Measurements from ENCODE around the gene BST1.

The BST1 gene

GRCh38 chr4:15684498-15684897, 18.4 kb upstream of the BST1 start:
- Mint-ChIP-seq H3K27ac (no peak overlapping the region), H3K4me3 (no peak overlapping the region), H3K4me1 (peaks cover 14 to 39% of the 10 kb centered on the region in 2 donors), H3K9me3 (peaks cover 0 to 2% of the 10 kb centered on the region in 2 donors), H3K27me3 (no peaks in the 10 kb centered on the region), H3K36me3 (peaks cover 10 to 18% of the 10 kb centered on the region in 2 donors)
- ATAC-seq (replicated peaks) (no peak), DNase-seq (no peak)

GRCh38 chr4:15688051-15688450, 14.8 kb upstream of the BST1 start:
- Mint-ChIP-seq H3K27me3 (no peaks in the 10 kb centered on the region), H3K4me1 (peaks cover 7 to 18% of the 10 kb centered on the region in 2 donors), H3K27ac (no peak overlapping the region), H3K36me3 (peaks cover 10 to 13% of the 10 kb centered on the region in 2 donors), H3K4me3 (no peak overlapping the region), H3K9me3 (peaks cover 0 to 2% of the 10 kb centered on the region in 2 donors)
- DNase-seq, result no peak
- ATAC-seq (replicated peaks), result no peak

GRCh38 chr4:15689540-15689939, 13.3 kb upstream of the BST1 start:
- Mint-ChIP-seq H3K27me3 (no peaks in the 10 kb centered on the region), H3K4me1 (peaks cover 3 to 6% of the 10 kb centered on the region in 2 donors), H3K9me3 (peaks cover 0 to 2% of the 10 kb centered on the region in 2 donors), H3K4me3 (no peak overlapping the region), H3K36me3 (peaks cover 10 to 13% of the 10 kb centered on the region in 2 donors), H3K27ac (no peak overlapping the region)
- DNase-seq, result no peak
- no peak for ATAC-seq (replicated peaks)

GRCh38 chr4:15690020-15690809, 12.7 kb upstream of the BST1 start:
- H3K27me3 Mint-ChIP-seq, result no peaks in the 10 kb centered on the region
- H3K4me3 Mint-ChIP-seq, result no peak overlapping the region
- ATAC-seq (replicated peaks) (no peak), DNase-seq (no peak)
- peaks cover 8 to 11% of the 10 kb centered on the region in 2 donors for H3K36me3 Mint-ChIP-seq
- H3K9me3 Mint-ChIP-seq, result peaks cover 0 to under 1% of the 10 kb centered on the region in 2 donors
- H3K4me1 Mint-ChIP-seq, result peaks cover under 1 to 2% of the 10 kb centered on the region in 2 donors
- H3K27ac Mint-ChIP-seq, result no peak overlapping the region

GRCh38 chr4:15691346-15692135, 11.3 kb upstream of the BST1 start:
- Mint-ChIP-seq H3K36me3 (peaks cover 2 to 4% of the 10 kb centered on the region in 2 donors), H3K27me3 (no peaks in the 10 kb centered on the region), H3K4me3 (no peak overlapping the region), H3K9me3 (no peaks in the 10 kb centered on the region), H3K4me1 (no peaks in the 10 kb centered on the region), H3K27ac (no peak overlapping the region)
- no peak for DNase-seq
- ATAC-seq (replicated peaks), result no peak

- DNase-seq (no peak), ATAC-seq (replicated peaks) (no peak)
Observed at GRCh38 chr4:15692602-15693001, 10.3 kb upstream of the BST1 start.

GRCh38 chr4:15694431-15694830, 8.4 kb upstream of the BST1 start:
- H3K4me1 Mint-ChIP-seq, result peaks cover 2 to 6% of the 10 kb centered on the region in 2 donors
- peaks cover 8 to 12% of the 10 kb centered on the region in 2 donors for H3K27me3 Mint-ChIP-seq
- no peak overlapping the region for H3K4me3 Mint-ChIP-seq
- H3K36me3 Mint-ChIP-seq, result peaks cover 2 to 7% of the 10 kb centered on the region in 2 donors
- DNase-seq (no peak), ATAC-seq (replicated peaks) (no peak)
- H3K27ac Mint-ChIP-seq, result no peak overlapping the region
- peaks cover 5 to 7% of the 10 kb centered on the region in 2 donors for H3K9me3 Mint-ChIP-seq

More at GRCh38 chr4:15692602-15693001, 10.3 kb upstream of the BST1 start:
- H3K9me3 Mint-ChIP-seq, result no peaks in the 10 kb centered on the region
- H3K27me3 Mint-ChIP-seq, result peaks cover 0 to 5% of the 10 kb centered on the region in 2 donors
- no peak overlapping the region for H3K27ac Mint-ChIP-seq
- H3K4me1 Mint-ChIP-seq, result no peaks in the 10 kb centered on the region
- no peak overlapping the region for H3K4me3 Mint-ChIP-seq
- H3K36me3 Mint-ChIP-seq, result peaks cover 0 to under 1% of the 10 kb centered on the region in 2 donors

- Mint-ChIP-seq H3K27ac (no peak overlapping the region), H3K36me3 (peaks cover 2 to 13% of the 10 kb centered on the region in 2 donors), H3K4me1 (peaks cover 2 to 8% of the 10 kb centered on the region in 2 donors), H3K27me3 (peaks cover 9 to 20% of the 10 kb centered on the region in 2 donors), H3K4me3 (no peak overlapping the region), H3K9me3 (peaks cover 7 to 8% of the 10 kb centered on the region in 2 donors)
- no peak for DNase-seq
- no peak for ATAC-seq (replicated peaks)
Observed at GRCh38 chr4:15695240-15695699, 7.6 kb upstream of the BST1 start.

GRCh38 chr4:15695729-15696128, 7.1 kb upstream of the BST1 start:
- Mint-ChIP-seq H3K9me3 (peaks cover 7 to 8% of the 10 kb centered on the region in 2 donors), H3K27ac (no peak overlapping the region), H3K36me3 (peaks cover 2 to 13% of the 10 kb centered on the region in 2 donors), H3K27me3 (peaks cover 9 to 20% of the 10 kb centered on the region in 2 donors), H3K4me3 (no peak overlapping the region), H3K4me1 (peaks cover 2 to 8% of the 10 kb centered on the region in 2 donors)
- ATAC-seq (replicated peaks) (no peak), DNase-seq (no peak)

GRCh38 chr4:15696866-15697265, 6.0 kb upstream of the BST1 start:
- Mint-ChIP-seq H3K4me1 (peaks cover 2 to 8% of the 10 kb centered on the region in 2 donors), H3K27ac (no peak overlapping the region), H3K4me3 (no peak overlapping the region), H3K9me3 (peaks cover 7 to 8% of the 10 kb centered on the region in 2 donors), H3K27me3 (peaks cover 9 to 24% of the 10 kb centered on the region in 2 donors), H3K36me3 (peaks cover 2 to 13% of the 10 kb centered on the region in 2 donors)
- DNase-seq (no peak), ATAC-seq (replicated peaks) (no peak)

- Mint-ChIP-seq H3K4me1 (peaks cover 9 to 14% of the 10 kb centered on the region in 2 donors), H3K27me3 (peaks cover 9 to 23% of the 10 kb centered on the region in 2 donors), H3K9me3 (peaks cover 7 to 8% of the 10 kb centered on the region in 2 donors), H3K4me3 (peak overlapping the region; percentile 77 to 93), H3K27ac (peak overlapping the region; percentile 67), H3K36me3 (peaks cover 2 to 13% of the 10 kb centered on the region in 2 donors)
- no peak for ATAC-seq (replicated peaks)
- no peak for DNase-seq
Observed at GRCh38 chr4:15703439-15703838, 574 bp downstream of the BST1 start.

GRCh38 chr4:15704129-15704528, 1.3 kb downstream of the BST1 start:
- Mint-ChIP-seq H3K4me1 (peaks cover 9 to 11% of the 10 kb centered on the region in 2 donors), H3K27ac (no peak overlapping the region), H3K27me3 (peaks cover 4 to 19% of the 10 kb centered on the region in 2 donors), H3K4me3 (no peak overlapping the region), H3K9me3 (peaks cover 3 to 5% of the 10 kb centered on the region in 2 donors), H3K36me3 (peaks cover 0 to 9% of the 10 kb centered on the region in 2 donors)
- ATAC-seq (replicated peaks) (no peak), DNase-seq (no peak)

- Mint-ChIP-seq H3K27me3 (peaks cover 0 to 4% of the 10 kb centered on the region in 2 donors), H3K9me3 (no peaks in the 10 kb centered on the region), H3K4me1 (peaks cover 6 to 7% of the 10 kb centered on the region in 2 donors), H3K36me3 (no peaks in the 10 kb centered on the region), H3K27ac (no peak overlapping the region), H3K4me3 (no peak overlapping the region)
- ATAC-seq (replicated peaks), result no peak
- DNase-seq, result no peak
Observed at GRCh38 chr4:15706646-15707362, 3.9 kb downstream of the BST1 start.

- Mint-ChIP-seq H3K27me3 (peaks cover 0 to 4% of the 10 kb centered on the region in 2 donors), H3K4me3 (no peak overlapping the region), H3K27ac (no peak overlapping the region), H3K36me3 (no peaks in the 10 kb centered on the region), H3K9me3 (no peaks in the 10 kb centered on the region), H3K4me1 (peaks cover 6 to 7% of the 10 kb centered on the region in 2 donors)
- ATAC-seq (replicated peaks) (no peak), DNase-seq (no peak)
Observed at GRCh38 chr4:15707363-15707715, 4.5 kb downstream of the BST1 start.
